NCI-H2029 treated with DMSO at 0.1 percent for 48 hours (cell line): ENCODE data around the gene HOXA10.

Experiments
- DNase-seq: peaks from one replicate; lab custom pipeline; 2025; lab: John Stamatoyannopoulos, UW

The HOXA10 gene

DNA sequence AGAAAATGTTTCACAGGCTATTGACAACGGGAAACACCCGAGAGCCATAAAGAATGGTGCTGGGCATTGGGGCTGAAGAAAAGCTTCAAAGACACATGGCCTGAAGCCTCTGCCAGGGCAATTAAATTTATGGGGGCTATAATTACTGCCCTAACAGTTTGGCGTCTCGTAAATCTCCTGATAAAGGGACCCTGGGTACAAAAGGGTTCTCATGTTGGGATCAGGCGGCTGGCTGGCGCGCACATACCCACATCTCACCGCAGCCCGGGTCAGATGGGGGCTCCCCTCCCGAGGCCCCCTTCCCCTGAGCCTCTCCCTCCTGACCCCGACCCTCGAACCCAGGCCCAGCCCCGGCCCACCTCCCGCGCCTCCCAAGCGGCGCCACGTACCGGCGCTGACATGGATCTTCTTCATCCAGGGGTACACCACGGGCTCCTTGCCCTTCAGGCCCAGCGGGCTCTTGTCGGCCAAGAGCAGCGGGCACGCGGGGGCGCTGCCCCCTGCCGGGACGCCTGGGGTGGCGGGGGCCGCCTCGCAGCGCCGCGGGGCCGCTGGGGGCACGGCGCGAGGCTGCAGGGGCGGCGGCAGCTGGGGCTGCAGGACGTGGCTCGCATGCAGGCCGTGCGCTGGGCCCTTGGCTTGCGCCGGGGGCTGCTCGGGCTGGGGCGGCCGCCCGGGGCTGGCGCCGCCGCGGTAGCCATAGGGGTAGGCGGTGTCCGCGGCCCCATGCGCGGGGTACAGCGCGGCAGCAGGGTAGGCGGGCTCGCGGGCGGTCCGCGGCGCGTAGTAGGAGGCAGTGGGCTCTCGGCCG, 44.2 kb downstream of the HOXA10 start:
- no peak for DNase-seq

DNA sequence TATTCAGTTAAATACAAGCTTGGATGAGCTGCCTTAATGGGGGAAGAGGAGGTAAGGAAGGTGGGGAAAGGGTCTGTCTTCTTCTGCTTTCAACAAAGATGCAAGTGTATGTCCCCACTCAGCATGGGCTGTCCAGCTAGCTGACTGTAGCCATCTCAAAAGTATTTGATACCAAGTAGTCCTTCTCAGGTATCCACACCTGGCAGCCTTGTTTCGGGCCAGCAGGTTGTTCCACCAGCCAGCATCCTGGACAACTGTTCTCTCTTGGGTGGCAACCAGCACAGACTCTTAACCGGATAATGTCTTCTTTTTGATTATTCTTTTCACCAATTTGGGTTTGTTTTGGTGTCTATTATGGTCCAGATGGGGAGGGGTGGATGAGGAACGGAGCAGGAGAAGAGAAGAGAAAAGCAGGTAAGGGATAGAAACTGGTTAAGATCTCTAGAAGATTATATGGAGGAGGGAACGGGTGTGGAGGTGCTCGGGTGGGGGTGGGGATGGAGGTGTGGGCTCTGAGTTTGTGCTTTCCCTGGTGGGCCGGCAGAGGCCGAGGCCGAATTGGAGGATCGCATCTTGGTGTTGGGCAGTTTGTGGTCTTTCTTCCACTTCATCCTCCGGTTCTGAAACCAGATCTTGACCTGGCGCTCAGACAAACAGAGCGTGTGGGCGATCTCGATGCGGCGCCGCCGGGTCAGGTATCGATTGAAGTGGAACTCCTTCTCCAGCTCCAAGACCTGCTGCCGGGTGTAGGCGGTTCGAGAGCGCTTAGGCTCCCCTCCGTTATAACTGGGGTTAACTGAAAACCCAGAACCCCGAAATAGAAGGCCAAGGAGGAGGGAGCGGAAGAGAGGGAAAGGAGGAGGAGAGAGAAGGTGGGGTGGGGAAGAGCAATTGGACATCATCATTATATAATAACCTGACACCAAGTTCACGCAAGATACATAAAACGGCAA, 45.1 kb downstream of the HOXA10 start:
- no peak for DNase-seq

GRCh38 chr7:27128034-27128433, 46.1 kb downstream of the HOXA10 start:
- DNase-seq: no peak

DNA sequence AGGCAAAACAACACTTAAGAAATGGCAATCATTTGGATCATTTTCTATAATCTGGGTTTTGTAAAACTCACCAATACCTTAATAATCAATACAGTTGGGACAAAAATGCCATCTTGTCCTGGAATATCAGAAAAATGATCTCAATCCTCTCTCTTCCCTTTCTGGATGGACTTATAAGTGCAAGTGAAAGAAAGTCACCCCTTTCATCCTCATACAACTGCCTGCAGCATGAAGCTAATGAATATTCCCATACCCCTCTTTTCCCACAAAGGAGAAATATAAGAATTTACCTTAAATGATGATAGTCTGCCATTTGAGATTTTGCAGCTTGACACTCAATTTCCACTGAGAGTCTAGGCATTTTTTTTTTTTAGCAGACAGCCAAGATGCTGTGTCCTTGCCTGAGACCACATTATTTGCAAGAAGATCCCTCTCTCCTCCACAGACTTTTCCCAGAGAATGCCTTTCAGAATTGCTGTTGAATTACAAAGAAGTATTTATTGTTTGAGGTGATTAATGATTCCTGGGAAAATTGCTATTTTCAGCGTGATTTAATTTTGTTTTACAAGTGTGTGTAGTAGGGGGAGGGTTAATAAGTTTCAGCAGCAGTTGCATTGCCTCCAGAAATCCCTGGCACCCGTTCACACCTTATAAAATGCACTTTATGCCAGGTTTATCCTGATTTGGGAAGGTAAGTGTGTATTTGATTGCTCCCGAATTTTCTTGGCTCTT, 47.4 kb downstream of the HOXA10 start:
- DNase-seq: no peak

DNA sequence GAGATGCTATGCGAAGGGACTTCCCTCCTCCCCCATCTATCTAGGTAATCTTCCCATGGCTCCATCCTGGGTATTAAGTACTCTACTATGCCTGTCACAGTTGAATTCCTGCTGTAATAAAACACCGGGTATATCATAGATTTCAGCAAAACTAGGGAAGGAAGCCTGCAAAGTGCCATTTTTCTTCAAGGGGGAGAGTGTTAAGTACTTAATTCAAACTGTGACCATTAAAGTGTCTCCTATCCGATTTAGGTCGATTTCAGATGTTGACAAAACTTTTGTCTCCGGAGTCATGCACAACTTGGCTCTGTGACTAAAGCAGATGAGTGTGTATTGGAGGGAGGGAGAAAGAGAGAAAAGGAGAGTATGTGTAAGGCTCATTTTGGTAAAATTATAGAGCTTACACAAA, 48.1 kb downstream of the HOXA10 start:
- DNase-seq: no peak

GRCh38 chr7:27124902-27125689, 49.0 kb downstream of the HOXA10 start:
- no peak for DNase-seq

DNA sequence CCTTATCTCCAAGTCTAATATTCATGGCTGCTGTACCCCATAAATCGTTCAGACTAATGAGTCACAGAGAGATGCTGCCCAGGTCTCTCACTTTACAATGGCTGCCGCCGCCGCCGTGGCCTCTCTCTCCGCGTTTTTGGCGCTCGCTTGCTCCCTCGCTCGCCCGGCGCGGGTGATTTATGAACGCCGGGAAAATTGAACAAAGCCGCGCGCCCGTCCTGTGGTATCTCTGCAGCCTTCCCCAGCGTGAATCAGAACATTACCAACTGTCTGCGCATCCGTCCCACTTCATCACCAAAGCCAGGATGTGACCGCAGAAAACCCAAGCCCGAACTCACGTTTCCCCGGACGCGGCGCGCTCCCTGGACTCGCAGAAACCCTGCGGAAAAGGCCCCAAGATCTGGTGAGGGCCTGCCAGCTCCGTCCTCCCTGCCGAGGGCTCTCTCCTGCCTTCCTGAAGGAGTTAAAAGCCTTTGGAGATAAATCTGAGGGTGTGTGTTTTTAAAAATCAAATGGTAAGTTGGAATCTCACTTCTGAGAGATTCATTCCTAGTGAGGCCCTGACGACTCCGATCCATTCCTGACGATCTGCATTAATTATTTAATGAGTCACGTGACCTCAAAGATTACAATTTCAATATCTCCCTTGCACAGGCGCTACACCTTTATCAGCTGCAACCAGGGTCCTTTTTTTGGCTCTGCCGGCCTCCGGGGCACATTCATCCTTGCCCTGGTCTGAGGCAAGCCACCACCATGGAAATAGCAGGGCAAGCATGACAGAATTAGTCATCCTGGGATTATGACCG, 49.8 kb downstream of the HOXA10 start:
- DNase-seq: no peak

GRCh38 chr7:27123477-27124053, 50.6 kb downstream of the HOXA10 start:
- DNase-seq: no peak

- DNase-seq: no peak
Measured at GRCh38 chr7:27123007-27123476, 51.1 kb downstream of the HOXA10 start.

DNA sequence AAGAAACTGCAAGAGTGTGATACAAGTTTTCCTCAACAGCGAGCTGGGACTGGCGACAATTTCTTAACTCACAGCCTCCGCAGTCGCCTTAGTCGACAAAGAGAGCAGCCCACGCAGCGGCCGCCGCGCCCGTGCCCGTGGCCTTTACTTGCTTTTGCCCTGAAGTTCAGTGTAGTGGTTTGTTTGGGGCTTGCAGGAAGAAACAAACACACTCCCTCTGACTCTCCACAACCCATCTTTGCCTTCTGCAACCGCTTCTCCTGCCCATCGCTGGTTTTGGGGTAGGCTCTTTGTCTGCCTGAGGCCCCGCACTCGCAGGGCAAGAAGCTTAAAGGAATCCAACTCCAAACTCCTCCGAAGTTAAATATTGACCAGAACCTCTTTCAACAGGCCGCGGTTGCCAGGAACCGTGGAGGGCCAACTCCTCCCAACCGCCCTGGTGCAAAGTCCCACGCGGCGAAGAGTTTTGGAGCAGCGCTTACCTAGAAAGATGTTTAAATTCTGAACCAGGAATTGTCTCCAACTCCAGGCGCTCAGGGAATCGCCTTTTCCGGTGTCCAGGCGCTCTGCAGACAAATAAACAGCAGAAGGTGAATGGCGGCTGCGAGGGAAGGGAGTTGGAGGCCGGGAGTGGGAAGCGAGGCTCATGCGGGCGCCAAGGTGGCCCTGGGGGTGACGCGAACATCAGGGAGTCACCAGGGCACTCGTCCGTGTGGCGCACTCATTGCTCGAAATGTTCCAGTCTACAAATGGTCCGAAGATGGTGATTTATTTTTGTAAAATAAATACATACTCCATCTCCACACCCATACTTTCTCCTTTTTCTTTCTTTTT, 51.8 kb downstream of the HOXA10 start:
- DNase-seq: no peak

DNA sequence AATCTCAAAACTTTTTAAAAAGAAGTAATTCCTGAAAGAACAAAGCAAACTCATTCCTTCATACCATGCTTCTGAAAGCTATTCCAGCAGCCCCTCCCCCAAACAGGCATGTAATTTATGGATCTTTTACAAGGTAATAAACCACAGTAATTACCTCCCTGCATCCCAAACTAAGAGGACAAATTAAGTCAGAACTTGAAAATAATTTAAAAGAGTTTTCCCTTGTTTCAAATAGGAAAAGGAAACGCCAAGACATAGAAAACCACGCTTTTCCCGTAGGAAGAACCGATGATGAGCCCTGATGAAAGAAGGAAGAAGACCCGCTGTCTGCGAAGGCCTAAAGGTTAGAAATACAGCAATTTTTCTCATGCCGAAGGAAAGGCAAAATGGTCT, 52.4 kb downstream of the HOXA10 start:
- no peak for DNase-seq
